Brain microvascular endothelial cell (primary cell): ENCODE measurements around the gene IGFBP6.

Experiments
- DNase-seq: peaks from one replicate; pipeline ENCODE4 v3.0.0-alpha.2; 2020
- H3K27ac ChIP-seq: fragments of 250-450 bp; sonication (Bioruptor Pico); 2 replicates; pipeline ENCODE4 v1.5.1; 2020; ENCODE audit warnings: mild to moderate bottlenecking, moderate library complexity
- H3K27me3 ChIP-seq: fragments of 250-450 bp; sonication (Bioruptor Pico); replicated peaks from 2 replicates; pipeline ENCODE4 v1.5.1; 2020; ENCODE audit warnings: mild to moderate bottlenecking
- H3K36me3 ChIP-seq: fragments of 250-450 bp; sonication (Bioruptor Pico); replicated peaks from 2 replicates; pipeline ENCODE4 v1.5.1; 2020; ENCODE audit warnings: mild to moderate bottlenecking
- H3K4me3 ChIP-seq: 2 replicates; pipeline ENCODE4 v1.5.1; 2011; ENCODE audit warnings: low read depth, mild to moderate bottlenecking, control low read depth, low read length, moderate library complexity
- CTCF ChIP-seq: IDR thresholded peaks from 2 replicates; pipeline ENCODE4 v1.5.1; 2011; ENCODE audit warnings: low read depth, mild to moderate bottlenecking, moderate library complexity, low read length, control low read depth, inconsistent platforms; ENCODE audit errors: missing control alignments
- in situ Hi-C: cut with HindIII; loops from 2 replicates; pipeline ENCODE4 v1.10.0; 2017; ENCODE audit warnings: low sequenced_read_pairs, low pct_ligation_motif_present

Gene IGFBP6, protein sequence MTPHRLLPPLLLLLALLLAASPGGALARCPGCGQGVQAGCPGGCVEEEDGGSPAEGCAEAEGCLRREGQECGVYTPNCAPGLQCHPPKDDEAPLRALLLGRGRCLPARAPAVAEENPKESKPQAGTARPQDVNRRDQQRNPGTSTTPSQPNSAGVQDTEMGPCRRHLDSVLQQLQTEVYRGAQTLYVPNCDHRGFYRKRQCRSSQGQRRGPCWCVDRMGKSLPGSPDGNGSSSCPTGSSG

GRCh38 chr12:53097564-53098353, at the start of gene IGFBP6:
Gene IGFBP6 (plus strand): TSS chr12:53097667. CDS start chr12:53097718, 51 bp downstream.
- H3K4me3 ChIP-seq: peak within 1 kb of the TSS; percentile 75
- no peak for TF ChIP-seq CTCF
- in situ Hi-C loops: no loop called here

DNA sequence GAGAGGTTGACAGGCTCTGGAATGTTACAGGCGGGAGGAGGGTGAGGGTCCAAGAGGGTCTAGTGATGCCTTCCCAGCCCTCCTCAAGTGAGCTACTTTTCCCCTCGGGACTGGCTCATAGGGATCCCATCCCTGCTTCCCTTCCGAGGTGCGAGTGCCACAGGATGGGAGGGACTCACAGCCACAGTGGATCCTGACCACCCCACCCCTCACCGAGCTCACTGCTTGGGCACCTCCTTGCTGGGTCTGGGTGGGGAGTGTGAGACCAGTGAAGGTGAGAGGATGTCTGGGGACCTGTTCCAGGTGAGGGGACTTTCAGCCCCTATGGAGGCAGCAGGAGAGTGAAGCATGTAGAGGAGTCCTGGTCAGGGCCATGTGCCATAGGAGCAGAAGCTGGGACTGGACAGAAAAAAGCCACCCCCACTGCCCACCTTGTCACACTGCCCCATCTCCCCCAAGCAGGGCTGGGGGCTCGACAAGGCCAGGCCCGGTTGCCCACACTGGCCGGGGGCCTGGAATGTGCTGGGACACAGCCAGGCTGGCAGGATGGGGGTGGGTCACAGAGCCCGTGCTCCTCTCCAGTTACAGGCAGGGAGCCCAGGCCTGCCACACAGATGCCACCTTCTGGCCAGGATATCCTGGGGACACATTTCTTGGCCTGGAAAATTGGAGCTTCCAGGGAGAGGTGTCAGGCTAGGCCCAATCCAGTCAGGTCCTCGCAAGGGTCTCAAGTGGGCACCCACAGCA, 49.3 kb upstream of the IGFBP6 start:
- Histone ChIP-seq H3K4me3 (peak overlapping the region; percentile 53), H3K27me3 (no peaks in the 10 kb centered on the region), H3K36me3 (peaks cover under 1% of the 10 kb centered on the region), H3K27ac (peak overlapping the region; percentile 56)
- TF ChIP-seq CTCF: peak; percentile 5
- DNase-seq: no peak
- in situ Hi-C loops: no loop called here

More at GRCh38 chr12:53097564-53098353, at the start of gene IGFBP6:
- no peaks in the 10 kb centered on the region for H3K27me3 ChIP-seq
- H3K27ac ChIP-seq: peak within 1 kb of the TSS; percentile 97
- H3K36me3 ChIP-seq: peaks cover 10% of the 10 kb centered on the region
- peak; percentile 31 for DNase-seq

DNA sequence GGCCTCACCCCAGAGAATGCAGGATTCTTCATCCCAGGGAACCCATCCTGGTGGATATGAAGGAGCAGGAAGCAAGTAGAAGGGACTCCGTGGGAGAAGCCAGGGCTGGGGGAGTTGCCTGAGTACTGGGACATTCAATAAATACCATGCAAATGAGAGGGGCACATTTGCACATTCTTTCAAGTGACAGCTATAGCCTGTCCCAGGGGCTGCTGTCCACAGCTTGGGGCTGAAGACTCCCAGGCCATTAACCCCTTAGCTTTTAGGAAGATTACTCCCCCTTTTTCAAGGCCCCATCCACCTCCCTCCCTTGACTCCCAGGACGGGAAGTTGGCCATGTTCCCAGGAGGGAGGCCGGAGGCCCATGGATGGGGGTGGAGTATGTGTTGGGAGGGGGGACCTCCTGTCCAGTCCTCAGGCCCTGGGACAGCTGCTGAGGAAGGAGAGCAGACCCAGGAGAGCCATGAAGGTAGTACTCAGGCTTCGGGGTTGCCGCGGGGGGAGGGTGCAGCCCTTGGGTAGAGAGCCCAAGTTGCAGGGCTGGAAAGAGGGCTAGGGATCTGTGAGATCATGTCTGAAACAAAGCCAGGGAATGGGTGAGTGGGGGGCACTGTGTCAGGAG, 48.6 kb upstream of the IGFBP6 start:
- DNase-seq: no peak
- H3K4me3 ChIP-seq: peak overlapping the region; percentile 62
- no peaks in the 10 kb centered on the region for H3K27me3 ChIP-seq
- no peak for TF ChIP-seq CTCF
- peak overlapping the region; percentile 56 for H3K27ac ChIP-seq
- in situ Hi-C loops: no loop called here
- H3K36me3 ChIP-seq: peaks cover 7% of the 10 kb centered on the region

GRCh38 chr12:53049571-53050318, 47.7 kb upstream of the IGFBP6 start, which contains the start of gene TNS2:
Gene TNS2 (plus strand): TSS chr12:53050065. CDS start chr12:53050186, 121 bp downstream.
- DNase-seq: no peak
- peaks cover 11% of the 10 kb centered on the region for H3K36me3 ChIP-seq
- no peaks in the 10 kb centered on the region for H3K27me3 ChIP-seq
- H3K27ac ChIP-seq: peak within 1 kb of the TSS; percentile 56
- no peak for TF ChIP-seq CTCF
- in situ Hi-C loops: no loop called here
- H3K4me3 ChIP-seq: peak within 1 kb of the TSS; percentile 62
